ENCODE measurements around the gene TMEM218.
"Not testable (repeated sequence)": the region's sequence is repeated elsewhere in the genome, so short reads cannot be mapped to it uniquely, and the experiment has no call there.

Gene TMEM218

DNA sequence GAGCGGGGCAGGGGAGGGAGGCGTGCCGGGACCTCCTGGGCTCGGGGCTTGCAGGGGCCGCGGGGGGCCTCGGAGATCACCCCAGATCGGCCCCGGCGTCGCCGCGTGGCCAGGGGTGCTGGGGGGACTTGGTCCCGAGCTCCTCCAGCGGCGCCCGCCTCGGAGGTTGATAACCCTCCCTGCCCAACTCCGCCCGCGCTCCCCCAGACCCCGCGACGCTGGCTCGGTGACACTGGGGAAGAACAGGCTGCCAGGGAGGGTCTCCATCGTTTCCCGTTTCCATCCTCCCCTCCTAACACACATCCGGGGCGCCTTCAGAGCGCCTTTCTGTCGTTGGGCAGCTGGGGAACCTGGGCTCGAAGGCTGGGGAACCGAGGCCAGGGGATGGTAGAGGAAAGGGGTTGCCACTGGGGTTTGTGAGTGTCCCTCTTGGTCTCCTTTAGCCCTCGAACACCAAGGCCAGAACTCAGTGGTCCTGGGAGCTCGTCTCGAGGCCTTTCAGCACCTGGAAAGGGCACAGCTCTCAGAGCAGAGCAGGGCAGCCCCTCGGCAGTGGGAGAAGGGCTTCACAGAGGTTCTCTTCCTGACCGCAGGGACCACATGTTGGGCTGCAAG is 47.9 kb downstream of the TMEM218 start:
- Mint-ChIP-seq H3K27me3 (peaks cover 75% of the 10 kb centered on the region), H3K27ac (peak overlapping the region in 1 of 2 donors; percentile 19), H3K4me3 (peak overlapping the region; percentile 64 to 85), H3K4me1 (peaks cover 24% of the 10 kb centered on the region), H3K9me3 (no peaks in the 10 kb centered on the region)
- DNase-seq (peak in 1 of 2 donors; percentile 15), ATAC-seq (no peak)

DNA sequence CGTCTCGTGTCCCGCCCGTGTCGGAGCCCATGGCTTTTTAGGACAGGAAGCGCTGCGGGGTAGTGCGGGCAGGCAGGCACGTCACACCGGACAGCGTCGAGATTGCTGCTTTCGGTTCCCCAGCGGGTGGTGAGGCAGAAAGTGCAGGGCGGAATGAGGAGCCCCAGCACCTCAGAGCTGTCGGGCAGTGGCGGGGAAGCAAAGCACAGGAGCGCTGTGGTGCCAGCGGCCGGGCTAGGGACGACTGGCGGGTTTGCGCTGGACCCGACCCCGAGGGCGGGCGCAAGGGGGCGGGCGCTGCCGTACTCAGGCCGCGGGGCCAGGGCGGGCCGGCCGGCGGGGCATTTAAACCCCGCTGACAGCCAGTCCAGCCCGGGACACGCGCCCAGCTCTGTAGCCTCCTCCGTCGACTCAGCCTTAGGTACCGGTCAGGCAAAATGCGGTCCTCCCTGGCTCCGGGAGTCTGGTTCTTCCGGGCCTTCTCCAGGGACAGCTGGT is 48.4 kb downstream of the TMEM218 start, which contains the start of gene SLC37A2:
Gene SLC37A2, plus strand, starts transcription at position 375 of the 498 bp plus-strand sequence. Its CDS starts 63 bp downstream, at position 438.
- H3K4me1 Mint-ChIP-seq = peaks cover 24% of the 10 kb centered on the region
- H3K4me3 Mint-ChIP-seq = peak within 1 kb of the TSS; percentile 80 to 85
- no peaks in the 10 kb centered on the region for H3K9me3 Mint-ChIP-seq
- DNase-seq (peak; percentile 33 to 61), ATAC-seq (peak; percentile 90)
- H3K27me3 Mint-ChIP-seq = peaks cover 70% of the 10 kb centered on the region
- H3K27ac Mint-ChIP-seq = peak within 1 kb of the TSS; percentile 59 to 61

DNA sequence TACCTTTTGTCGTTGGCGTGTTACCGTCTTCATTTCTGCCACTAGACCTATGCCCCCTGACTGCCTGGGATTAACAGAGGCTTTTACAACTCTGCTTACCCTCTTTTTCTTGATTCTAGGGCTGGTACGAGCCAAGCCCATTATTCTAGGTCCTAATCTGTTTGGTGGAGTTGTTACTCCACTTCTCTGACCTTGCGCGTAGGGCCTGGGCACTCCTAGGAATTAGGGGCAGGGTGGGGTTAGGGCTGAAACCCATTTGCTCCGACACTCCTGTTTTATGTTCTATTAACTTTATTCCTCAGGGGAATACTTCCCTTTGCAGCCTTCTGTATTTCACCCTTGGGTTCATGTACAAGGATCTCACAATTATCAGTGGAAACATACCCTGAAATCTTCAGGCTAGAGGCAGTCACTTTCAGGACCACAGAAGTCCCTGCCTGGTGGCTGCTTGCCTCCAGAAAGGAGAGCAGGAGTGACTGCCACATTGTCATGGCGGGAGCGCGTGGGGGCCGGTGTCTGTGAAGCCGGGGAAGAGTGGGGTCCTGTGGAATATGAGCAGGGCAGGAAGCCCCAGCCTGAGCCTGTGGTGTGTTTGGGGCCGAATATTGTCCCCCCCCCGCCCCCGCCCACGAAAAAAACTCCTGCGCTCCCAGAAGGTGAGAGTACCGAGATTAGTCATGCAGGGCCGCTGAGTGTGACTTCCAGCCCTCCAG is 49.1 kb downstream of the TMEM218 start:
- Mint-ChIP-seq H3K9me3 (no peaks in the 10 kb centered on the region), H3K27ac (peak overlapping the region in 1 of 2 donors; percentile 61), H3K4me3 (peak overlapping the region; percentile 80 to 85), H3K4me1 (peaks cover 24% of the 10 kb centered on the region), H3K27me3 (peaks cover 66% of the 10 kb centered on the region)
- ATAC-seq (peak; percentile 24), DNase-seq (no peak)

DNA sequence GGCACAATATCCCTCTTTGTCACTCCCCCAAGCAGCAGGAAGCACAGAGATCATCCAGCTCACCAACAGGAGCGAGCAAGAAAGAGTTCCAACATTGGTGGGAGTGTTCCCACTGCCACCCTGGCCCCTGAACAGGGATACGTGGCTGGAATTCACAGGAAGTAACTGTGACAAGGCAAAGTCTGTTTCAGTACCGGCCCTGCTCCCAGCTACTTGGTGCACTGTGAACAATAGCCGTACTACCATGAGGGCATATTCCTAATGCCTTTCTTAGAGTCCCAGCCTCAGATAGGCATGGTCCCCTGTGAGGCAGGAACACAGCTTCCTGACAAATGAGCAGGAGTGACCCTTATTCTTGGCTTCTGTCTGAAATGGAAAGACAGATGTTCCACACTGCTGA is 50.1 kb downstream of the TMEM218 start:
- DNase-seq = no peak
- no peak for ATAC-seq
- peaks cover 24% of the 10 kb centered on the region for H3K4me1 Mint-ChIP-seq
- no peaks in the 10 kb centered on the region for H3K9me3 Mint-ChIP-seq
- H3K27ac Mint-ChIP-seq = no peak overlapping the region
- H3K4me3 Mint-ChIP-seq = no peak overlapping the region
- peaks cover 62% of the 10 kb centered on the region for H3K27me3 Mint-ChIP-seq

DNA sequence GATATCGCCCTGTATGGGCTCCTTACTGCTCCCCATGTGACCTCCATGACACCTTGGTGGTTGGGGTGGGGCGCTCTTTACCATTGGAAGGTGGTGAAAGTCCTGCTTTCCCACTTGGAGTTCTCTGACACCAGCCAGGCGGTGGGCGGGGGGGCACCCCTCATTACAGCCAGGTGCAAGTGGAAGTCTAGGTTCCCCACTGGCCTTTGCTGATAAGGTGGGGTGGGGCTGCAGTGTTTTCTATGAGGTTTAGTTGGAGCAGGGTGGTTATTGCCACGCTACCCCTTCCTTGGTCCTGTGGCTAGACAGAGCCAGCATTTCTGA is 53.8 kb downstream of the TMEM218 start:
- Mint-ChIP-seq H3K4me1 (peaks cover 9% of the 10 kb centered on the region), H3K9me3 (no peaks in the 10 kb centered on the region), H3K27me3 (peaks cover 26% of the 10 kb centered on the region), H3K4me3 (no peak overlapping the region), H3K27ac (no peak overlapping the region)
- ATAC-seq (no peak), DNase-seq (no peak)

DNA sequence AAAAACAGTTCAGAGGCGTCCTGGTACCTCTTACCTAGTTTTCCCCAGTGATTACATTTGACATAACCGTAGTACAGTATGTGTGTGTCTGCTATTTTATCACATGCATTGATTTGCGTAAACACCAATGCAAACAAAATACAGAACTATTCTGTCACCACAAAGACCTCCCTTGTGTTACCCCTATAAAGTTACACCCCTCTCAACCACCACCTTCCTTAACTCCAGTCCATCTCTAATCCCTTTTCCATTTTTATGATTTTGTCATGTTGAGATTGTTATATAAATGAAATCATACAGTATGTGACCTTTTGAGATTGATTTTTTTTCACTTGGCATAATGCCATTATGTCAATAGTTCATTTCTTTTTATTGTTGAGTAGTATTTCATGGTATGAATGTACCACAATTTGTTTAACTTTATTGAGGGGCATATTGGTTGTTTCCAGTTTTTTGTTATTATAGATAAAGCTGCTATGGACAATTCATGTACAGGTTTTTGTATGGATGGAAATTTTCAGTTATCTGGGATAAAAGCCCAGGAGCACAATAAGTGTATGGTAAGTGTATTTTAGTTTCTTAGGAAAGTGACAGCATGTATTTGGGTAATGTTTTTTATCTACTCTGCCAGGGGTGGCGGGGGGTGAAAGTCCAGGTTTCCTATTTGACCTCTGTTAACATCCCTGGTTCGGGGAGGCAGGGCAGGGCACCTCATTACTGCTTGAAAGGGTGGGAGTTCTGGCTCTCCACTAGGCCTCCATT is 54.3 kb downstream of the TMEM218 start:
- no peak for ATAC-seq

DNA sequence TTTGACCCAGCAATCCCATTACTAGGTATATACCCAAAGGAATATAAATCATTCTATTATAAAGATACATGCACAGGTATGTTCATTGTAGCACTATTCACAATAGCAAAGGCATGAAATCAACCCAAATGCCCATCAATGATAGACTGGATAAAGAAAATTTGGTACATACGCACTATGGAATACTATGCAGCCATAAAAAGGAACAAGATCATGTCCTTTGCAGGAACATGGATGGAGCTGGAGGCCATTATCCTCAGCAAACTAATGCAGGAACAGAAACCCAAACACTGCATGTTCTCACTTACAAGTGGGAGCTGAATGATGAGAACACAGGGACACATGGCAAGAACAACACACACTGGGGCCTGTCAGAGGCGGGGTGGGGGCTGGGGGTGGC is 55.3 kb downstream of the TMEM218 start:
- not testable (repeated sequence) for H3K4me3 Mint-ChIP-seq, H3K27ac Mint-ChIP-seq, H3K9me3 Mint-ChIP-seq, ATAC-seq, H3K4me1 Mint-ChIP-seq, DNase-seq
- H3K27me3 Mint-ChIP-seq = peaks cover 14% of the 10 kb centered on the region

More for the DNA sequence above, 54.3 kb downstream of the TMEM218 start:
- H3K4me1 Mint-ChIP-seq = peaks cover 3% of the 10 kb centered on the region
- no peaks in the 10 kb centered on the region for H3K9me3 Mint-ChIP-seq
- H3K27ac Mint-ChIP-seq = no peak overlapping the region
- H3K4me3 Mint-ChIP-seq = no peak overlapping the region
- peaks cover 21% of the 10 kb centered on the region for H3K27me3 Mint-ChIP-seq
- no peak for DNase-seq

DNA sequence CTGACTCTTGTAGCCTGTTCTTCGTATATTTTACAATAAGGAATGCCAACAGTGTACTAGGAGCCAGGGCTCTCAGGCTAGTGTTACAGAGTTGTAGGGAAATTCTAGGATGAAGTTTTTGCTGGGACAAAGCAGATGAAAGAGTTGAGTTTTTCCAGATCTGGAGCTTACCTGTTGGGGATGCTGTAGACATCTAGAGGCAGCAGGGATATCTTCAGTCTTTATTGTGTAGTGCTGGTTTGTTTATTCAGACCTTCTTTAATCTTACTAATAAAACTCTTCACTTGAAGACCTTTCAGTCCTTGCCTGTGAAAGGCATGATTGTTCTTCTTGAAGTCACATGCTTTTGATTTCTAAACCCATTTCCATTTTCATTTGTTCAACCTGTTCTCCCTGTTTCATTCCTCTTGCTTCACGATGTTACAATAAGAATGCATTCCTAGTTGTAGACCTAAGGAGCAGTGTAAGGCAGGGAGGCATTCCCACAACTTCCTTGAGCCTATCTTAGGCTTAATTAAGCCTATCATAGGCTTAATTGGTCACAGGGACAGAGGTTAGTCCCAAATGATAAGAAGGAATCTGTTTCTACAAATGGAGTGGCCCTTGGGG is 56.2 kb downstream of the TMEM218 start:
- DNase-seq (no peak), ATAC-seq (no peak)
- peaks cover 7% of the 10 kb centered on the region for H3K27me3 Mint-ChIP-seq
- H3K27ac Mint-ChIP-seq = no peak overlapping the region
- H3K9me3 Mint-ChIP-seq = no peaks in the 10 kb centered on the region
- no peak overlapping the region for H3K4me3 Mint-ChIP-seq
- no peaks in the 10 kb centered on the region for H3K4me1 Mint-ChIP-seq

DNA sequence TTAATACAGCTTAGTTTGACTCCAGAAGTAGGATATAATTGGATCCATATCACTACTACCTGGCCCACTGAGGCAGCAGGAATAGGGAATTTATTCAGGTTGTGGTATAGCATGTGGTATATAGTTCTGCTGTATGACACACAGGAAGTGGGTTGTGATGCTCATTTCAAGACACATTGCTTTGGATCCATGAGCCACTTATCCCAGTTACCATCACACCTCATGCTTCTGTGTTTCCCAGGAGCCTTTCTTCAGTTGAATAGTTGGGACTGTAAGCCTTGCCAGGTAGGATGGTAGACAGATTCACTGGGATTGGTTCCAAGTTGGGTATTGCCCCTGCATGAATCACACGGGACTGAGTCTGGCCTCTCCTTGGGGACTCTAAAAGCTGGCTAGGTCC is 58.3 kb downstream of the TMEM218 start:
- ATAC-seq = peak; percentile 63
- Mint-ChIP-seq H3K4me1 (no peaks in the 10 kb centered on the region), H3K27ac (no peak overlapping the region), H3K4me3 (no peak overlapping the region), H3K27me3 (no peaks in the 10 kb centered on the region), H3K9me3 (no peaks in the 10 kb centered on the region)
- DNase-seq = no peak

DNA sequence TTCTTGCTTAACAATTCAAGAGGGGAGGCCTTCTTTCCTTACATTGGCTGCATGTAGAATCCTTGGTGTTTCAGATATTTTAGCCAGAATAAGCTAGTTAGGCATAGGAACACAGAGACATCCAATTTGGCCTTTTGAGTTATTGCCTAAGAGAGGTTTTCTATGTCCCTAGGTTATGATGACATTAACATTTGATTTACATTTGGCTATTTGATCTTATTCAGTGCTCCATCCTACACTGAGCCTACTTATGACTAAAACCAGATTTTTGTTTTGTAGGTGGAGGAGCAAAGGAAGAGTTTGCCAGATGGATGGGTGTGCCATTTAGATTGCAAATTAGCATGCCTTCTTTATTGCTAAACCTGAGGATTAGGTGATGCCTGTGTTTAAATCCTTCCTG is 59.4 kb downstream of the TMEM218 start:
- Mint-ChIP-seq H3K27me3 (no peaks in the 10 kb centered on the region), H3K4me1 (no peaks in the 10 kb centered on the region)

DNA sequence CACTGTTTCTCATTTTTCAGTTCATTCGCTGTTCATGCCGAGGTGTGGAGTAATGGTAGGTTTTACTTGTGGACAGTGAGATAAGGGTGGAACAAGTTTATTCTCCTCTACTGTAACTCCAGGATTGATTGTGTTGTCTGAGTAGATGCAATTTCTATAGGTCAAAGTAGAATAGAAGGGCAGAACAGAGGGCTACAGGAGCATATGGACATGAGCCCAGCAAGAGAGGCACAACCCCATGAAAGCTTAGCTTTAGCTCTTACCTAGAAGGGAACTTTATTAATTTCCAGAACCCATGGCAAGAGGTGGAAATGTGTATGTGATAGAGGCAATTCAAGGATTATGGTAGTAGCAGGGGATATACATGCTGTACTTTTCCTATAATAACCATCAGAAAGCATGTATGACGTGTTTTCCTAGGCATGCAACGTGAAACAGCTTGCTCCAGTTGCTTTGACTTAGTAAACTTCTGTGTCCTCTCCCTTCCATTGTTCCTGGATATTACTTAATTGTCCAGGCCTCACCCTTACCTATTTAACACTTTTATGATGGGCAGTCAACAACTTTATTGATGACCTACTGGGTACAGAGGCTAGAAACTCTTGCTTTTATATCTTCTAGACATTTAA is 62.1 kb downstream of the TMEM218 start:
- Mint-ChIP-seq H3K4me1 (no peaks in the 10 kb centered on the region), H3K27me3 (no peaks in the 10 kb centered on the region), H3K27ac (no peak overlapping the region), H3K9me3 (no peaks in the 10 kb centered on the region), H3K4me3 (no peak overlapping the region)
- DNase-seq (no peak), ATAC-seq (no peak)

More for the DNA sequence above, 59.4 kb downstream of the TMEM218 start:
- ATAC-seq (no peak), DNase-seq (no peak)
- Mint-ChIP-seq H3K27ac (no peak overlapping the region), H3K4me3 (no peak overlapping the region), H3K9me3 (no peaks in the 10 kb centered on the region)

Data from stimulated activated naive CD8-positive, alpha-beta T cell treated with anti-CD3 and anti-CD28 coated beads, Interleukin-15, amount 100 ng/mL, for 72 hours (primary cell).